HG03521 (cell line): ENCODE data around the gene MED16.
"Not testable (repeated sequence)": the region's sequence is repeated elsewhere in the genome, so short reads cannot be mapped to it uniquely, and the experiment has no call there.

ENCODE experiments used
- ATAC-seq: cut with Tn5 transposase; IDR thresholded peaks from one replicate; pipeline ENCODE4 v1.9.1; 2021; ENCODE audit warnings: mild to moderate bottlenecking, moderate library complexity; ENCODE audit not compliant: unreplicated experiment

The MED16 gene

GRCh38 chr19:858868-859843 lies 33.8 kb downstream of the MED16 start, which contains the start of gene CFD:
TSS of gene CFD (plus strand) at chr19:859664. CDS start at chr19:859690, 26 bp downstream.
- no peak for ATAC-seq

GRCh38 chr19:858284-858683 lies 34.7 kb downstream of the MED16 start:
- ATAC-seq: no peak

GRCh38 chr19:855566-856120 lies 37.3 kb downstream of the MED16 start:
- no peak for ATAC-seq

- ATAC-seq: no peak
These were observed 37.8 kb downstream of the MED16 start for GRCh38 chr19:855142-855541.

GRCh38 chr19:854549-854948 lies 38.4 kb downstream of the MED16 start:
- ATAC-seq: no peak

- ATAC-seq: not testable (repeated sequence)
These were observed 39.3 kb downstream of the MED16 start for GRCh38 chr19:853614-854220.

GRCh38 chr19:853014-853585 lies 39.9 kb downstream of the MED16 start:
- no peak for ATAC-seq

- ATAC-seq: no peak
These were observed 40.6 kb downstream of the MED16 start, which contains the start of gene ELANE for GRCh38 chr19:852136-853013. TSS of gene ELANE (plus strand) at chr19:852303. CDS start at chr19:852329, 26 bp downstream.

- no peak for ATAC-seq
These were observed 42.0 kb downstream of the MED16 start for GRCh38 chr19:850979-851335.

GRCh38 chr19:850221-850978 lies 42.6 kb downstream of the MED16 start:
- ATAC-seq: no peak

- not testable (repeated sequence) for ATAC-seq
These were observed 43.8 kb downstream of the MED16 start for GRCh38 chr19:849195-849594.

GRCh38 chr19:848386-848921 lies 44.5 kb downstream of the MED16 start:
- no peak for ATAC-seq

GRCh38 chr19:845707-846521 lies 47.1 kb downstream of the MED16 start:
- ATAC-seq: no peak

- no peak for ATAC-seq
These were observed 48.4 kb downstream of the MED16 start for GRCh38 chr19:844546-844971.

GRCh38 chr19:843836-844545 lies 49.0 kb downstream of the MED16 start:
- ATAC-seq: no peak

- ATAC-seq: no peak
These were observed 49.7 kb downstream of the MED16 start for GRCh38 chr19:843180-843835.

GRCh38 chr19:842802-843179 lies 50.2 kb downstream of the MED16 start:
- not testable (repeated sequence) for ATAC-seq
